ENCODE measurements around the gene CRB2.

The CRB2 gene

DNA sequence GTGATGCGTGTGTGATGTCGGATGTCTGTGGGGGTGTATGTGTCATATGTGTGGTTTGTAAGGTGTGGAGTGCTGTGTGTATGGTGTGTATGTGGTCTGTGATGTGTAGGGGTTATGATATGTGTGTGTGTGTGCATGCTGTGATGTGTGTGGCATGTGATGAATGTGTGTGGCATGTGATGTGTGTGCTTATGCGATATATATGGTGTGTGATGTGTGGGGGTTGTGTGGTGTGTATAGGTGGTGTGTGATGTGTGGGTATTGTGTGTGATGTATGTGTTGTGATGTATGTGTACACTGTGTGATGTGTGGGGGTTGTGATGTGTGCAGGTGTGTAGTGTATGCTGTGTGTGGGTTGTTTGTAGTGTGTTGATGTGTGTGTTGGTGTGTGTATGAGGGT, 9.2 kb upstream of the CRB2 start:
- H3K4me3 ChIP-seq (ENCODE audit: low read depth, low read length), result no peak overlapping the region

- H3K4me3 ChIP-seq (ENCODE audit: low read depth, low read length), result no peak overlapping the region
These were observed 8.5 kb upstream of the CRB2 start for GRCh38 chr9:123347289-123348060.

- no peak overlapping the region for H3K4me3 ChIP-seq (ENCODE audit: low read depth, low read length)
These were observed 7.5 kb upstream of the CRB2 start for GRCh38 chr9:123348317-123348992.

DNA sequence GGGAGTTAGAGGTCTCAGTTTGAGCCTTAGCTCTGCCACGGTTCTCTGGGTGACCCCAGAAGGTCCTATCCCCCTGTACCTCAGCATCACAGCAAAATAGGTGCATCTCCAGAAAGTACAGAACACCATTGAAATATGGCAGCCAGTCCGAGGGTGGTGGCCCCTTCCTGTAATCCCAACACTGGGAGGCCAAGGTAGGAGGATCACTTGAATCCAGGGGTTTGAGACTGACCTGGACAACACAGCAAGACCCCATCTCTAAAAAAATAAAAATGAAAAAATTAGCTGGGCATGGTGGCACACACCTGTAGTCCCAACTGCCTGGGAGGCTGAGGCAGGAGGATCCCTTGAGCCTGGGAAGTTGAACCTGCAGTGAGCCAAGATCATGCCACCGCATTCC, 7.0 kb upstream of the CRB2 start:
- H3K4me3 ChIP-seq (ENCODE audit: low read depth, low read length), result no peak overlapping the region

DNA sequence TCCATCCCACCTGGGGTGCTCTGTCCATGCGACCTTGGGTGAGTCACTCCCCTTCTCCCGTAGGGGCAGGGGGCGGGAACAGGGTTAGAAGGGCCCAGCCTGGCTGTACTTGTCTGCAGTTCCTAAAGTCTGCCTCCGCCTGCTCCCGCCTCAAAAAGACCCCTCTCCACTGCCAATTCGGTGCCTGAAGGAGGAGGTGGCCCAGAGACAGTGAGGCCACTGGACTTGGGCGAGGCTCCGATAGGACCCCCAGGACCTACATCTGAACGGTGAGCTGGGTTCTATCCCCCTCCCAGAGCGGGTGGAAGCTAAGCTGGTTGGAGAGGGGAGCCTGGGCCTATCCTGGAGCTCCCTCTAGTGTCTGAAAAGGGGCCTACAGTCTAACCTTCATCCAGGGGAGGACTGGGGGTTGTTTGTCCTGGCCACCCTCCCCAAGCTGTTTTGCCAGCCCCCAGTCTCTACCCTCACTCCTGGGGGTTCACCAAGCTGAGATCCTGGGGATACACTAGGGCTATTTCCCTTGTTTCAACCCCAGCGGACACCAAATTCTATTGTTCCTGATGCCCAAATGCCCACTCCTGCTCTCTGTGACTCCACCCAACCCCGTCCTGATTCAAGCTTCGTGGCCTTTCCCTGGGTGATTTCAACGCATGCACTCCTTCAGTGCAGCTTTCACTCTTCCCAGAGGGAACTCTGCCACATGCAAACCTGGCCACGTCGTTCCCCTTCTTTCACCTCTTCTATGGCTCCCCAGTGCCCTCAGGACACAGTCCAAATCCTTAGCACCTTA, 6.1 kb upstream of the CRB2 start:
- H3K4me3 ChIP-seq (ENCODE audit: low read depth, low read length), result no peak overlapping the region

- H3K4me3 ChIP-seq (ENCODE audit: low read depth, low read length), result no peak overlapping the region
These were observed 5.2 kb upstream of the CRB2 start for GRCh38 chr9:123350590-123351310.

DNA sequence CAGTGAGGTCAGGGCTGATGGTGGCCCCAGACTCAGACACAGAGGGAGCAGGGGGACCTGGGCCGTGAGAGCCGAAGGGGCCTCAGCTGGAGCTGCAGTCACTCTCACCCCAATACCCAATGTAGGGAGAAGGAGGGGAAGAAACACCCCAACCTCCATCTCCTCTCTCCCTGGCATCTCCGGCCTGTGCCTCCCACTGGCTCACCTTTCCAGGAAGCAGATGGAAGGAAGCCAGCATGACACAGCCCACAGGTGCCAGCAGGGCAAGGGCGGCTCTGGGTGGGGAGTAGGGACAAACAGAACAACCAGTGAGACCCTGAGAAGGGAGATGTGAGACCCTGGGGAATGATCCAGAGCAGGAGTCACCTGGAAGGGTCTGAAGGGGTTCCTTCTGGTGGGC, 3.0 kb upstream of the CRB2 start:
- no peak overlapping the region for H3K4me3 ChIP-seq (ENCODE audit: low read depth, low read length)

- no peak overlapping the region for H3K4me3 ChIP-seq (ENCODE audit: low read depth, low read length)
These were observed 1.9 kb upstream of the CRB2 start for GRCh38 chr9:123353984-123354591.

DNA sequence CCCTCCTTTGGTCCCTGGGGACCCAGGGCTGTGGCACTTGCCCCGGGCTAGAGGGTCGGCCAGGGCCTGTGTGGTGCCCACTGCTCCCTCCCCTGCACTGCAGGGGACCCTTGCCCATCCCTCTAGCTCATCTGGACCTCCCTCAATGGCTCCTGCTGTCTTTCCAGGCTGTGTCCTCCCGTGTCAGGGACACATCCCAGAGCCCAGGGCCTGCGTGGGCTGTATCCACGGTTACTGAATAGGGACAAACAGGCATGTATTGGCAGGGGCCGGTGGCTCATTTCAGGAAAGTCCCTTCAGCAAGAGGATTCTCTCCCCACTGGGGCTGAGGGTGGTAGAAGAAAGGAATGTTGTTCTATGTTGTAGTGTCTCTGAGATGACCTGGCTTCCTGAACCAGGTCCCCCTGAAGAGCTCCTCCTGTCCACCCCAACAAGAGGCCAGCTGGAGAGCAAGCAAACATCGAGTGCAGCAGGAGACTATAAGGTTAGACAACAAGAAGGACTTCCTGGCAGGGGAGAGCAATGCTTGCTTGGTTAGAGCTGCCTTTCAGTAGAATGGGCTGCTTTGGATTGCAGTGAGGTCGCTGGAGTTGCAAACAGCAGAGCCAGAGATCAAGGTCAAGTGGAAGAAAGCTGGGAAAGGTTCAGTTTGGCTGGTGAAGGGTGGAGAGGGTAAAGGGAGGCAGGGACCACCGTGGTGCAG, 1.0 kb upstream of the CRB2 start:
- H3K4me3 ChIP-seq (ENCODE audit: low read depth, low read length), result no peak overlapping the region

DNA sequence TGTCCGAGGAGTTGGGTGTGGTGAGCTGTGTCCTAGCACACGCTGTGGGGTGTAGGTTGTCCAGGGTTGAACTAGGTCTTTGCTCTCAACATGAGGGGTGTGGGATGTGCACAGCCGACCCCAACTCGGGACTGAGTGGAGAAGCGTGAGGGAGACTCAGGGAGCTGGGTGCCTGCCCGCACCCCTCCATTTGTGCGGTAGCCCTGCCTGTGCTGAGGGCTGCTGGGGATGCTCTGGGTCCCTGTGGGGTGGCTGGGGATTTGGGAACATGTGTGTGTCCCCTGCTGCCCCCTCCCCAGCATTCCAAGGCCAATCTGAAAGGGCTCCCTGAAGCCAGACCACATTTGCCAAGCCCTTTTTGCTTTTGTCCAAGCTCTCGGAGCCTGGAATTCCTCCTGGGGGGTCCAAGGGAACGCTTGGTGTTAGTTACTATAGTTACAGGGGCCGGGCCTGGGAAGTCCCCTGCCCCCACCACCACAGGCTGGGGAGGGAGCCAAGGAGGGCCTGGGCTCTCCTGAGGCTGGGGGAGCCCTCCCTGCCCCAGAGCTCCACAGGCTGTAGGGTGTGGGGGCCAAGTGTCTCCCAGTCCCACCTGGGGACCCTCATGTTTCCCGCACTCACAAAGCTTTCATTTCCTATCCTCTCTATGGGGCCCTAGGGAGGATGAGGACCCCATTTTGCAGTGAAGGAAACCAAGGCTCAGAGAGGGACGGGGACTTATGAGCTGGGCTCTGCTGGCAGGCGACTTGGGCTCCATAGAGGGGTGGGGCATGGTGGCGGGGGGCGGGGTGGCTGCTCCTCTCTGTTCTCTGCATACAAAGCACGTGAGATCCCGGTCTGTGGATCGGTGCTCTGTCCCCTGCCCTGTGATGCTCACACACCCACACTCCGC, 1.1 kb downstream of the CRB2 start:
- no peak overlapping the region for H3K4me3 ChIP-seq (ENCODE audit: low read depth, low read length)

GRCh38 chr9:123357743-123358059, 1.7 kb downstream of the CRB2 start:
- H3K4me3 ChIP-seq (ENCODE audit: low read depth, low read length), result no peak overlapping the region

DNA sequence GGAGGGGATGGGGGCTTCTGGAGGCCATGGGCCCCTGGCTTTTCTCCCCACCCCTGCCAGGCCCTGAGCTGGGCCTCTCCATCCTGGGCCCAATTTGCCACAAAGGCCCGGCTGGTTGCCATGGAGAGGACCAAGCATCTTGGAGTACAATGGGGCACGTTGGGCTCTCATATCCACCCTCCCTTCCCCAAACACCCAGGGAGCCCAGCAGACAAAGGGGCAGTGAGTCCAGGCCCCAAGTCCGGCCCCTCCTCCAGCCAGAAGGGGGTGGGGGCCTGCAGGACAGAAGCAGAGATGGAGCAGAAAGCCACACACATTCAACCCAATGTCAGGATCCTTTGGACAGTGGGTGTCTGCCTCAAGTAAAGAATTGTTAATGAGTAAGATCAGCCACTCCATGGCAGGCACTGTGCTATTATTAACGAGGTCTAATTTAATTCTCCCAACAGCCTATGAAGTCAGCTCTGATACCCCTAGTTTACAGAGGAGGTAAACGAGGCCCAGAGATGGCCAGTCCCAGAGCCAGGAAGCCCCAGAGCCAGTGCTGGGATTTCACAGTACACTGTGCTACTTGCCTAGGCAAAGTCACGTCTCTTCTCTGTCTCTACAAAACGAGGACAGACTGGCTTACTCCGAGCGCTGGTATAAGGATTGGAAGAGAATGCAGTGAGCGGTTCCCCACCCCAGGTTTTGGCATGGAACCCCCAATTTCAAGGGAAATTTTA, 2.3 kb downstream of the CRB2 start:
- H3K4me3 ChIP-seq (ENCODE audit: low read depth, low read length), result no peak overlapping the region

- H3K4me3 ChIP-seq (ENCODE audit: low read depth, low read length), result no peak overlapping the region
These were observed 3.1 kb downstream of the CRB2 start for GRCh38 chr9:123359106-123359505.

DNA sequence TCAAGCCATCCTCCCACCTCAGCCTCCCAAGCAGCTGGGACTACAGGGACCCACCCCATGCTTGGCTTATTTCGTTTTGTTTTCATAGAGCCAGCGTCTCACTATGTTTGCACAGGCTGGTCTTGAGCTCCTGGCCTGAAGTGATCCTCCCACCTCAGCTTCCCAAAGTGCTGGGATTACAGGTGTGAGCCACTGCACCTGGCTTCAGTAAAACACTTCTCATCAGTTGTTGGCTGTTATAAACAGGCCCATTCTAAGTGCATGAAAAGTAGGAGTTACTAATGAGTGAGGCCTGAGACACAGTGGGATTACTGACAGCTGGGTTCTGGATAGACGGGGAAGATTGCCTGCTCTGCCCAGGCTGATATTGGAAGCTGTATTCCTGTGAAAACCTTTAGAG, 3.5 kb downstream of the CRB2 start:
- H3K4me3 ChIP-seq (ENCODE audit: low read depth, low read length), result no peak overlapping the region

GRCh38 chr9:123360161-123361085, 4.4 kb downstream of the CRB2 start:
- no peak overlapping the region for H3K4me3 ChIP-seq (ENCODE audit: low read depth, low read length)

DNA sequence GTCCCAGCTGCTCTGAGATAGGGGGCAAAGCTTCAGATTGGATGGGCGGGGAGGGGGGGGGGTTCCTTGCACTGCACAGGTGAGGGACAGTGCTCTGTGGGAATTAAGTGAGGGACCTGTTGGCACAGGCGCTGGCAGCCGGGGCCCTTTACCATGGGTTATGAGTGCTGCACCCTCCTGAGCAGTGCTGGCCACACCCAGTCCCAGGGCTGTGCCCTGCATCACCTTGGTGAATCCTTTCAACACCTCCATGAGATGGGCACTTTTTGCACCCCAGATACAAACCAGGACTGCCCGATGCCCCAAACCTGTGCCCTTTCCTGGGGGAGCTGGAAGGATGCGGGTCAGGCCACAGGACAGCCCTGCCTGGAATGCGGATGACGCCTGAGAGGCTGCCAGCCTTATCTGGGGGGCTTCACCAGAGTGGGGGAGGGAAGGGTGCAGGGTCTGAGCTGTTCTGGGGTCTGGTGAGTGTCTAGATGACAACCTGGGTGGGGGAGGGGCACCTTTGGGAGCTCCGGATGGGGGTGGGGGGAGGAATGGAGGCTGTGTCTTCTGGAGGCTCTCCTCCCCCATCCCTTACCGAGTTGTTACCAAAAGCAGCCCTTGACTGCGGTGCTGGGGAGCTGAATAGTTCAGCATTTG, 5.2 kb downstream of the CRB2 start:
- H3K4me3 ChIP-seq (ENCODE audit: low read depth, low read length), result no peak overlapping the region

All from iPS-11a (cell line).